GM21360 (cell line): ENCODE measurements around the gene NOTUM.

Experiments
- ATAC-seq: cut with Tn5 transposase; IDR thresholded peaks from one replicate; pipeline ENCODE4 v1.9.1; 2021; ENCODE audit warnings: mild to moderate bottlenecking, moderate library complexity; ENCODE audit not compliant: unreplicated experiment

The NOTUM gene

DNA sequence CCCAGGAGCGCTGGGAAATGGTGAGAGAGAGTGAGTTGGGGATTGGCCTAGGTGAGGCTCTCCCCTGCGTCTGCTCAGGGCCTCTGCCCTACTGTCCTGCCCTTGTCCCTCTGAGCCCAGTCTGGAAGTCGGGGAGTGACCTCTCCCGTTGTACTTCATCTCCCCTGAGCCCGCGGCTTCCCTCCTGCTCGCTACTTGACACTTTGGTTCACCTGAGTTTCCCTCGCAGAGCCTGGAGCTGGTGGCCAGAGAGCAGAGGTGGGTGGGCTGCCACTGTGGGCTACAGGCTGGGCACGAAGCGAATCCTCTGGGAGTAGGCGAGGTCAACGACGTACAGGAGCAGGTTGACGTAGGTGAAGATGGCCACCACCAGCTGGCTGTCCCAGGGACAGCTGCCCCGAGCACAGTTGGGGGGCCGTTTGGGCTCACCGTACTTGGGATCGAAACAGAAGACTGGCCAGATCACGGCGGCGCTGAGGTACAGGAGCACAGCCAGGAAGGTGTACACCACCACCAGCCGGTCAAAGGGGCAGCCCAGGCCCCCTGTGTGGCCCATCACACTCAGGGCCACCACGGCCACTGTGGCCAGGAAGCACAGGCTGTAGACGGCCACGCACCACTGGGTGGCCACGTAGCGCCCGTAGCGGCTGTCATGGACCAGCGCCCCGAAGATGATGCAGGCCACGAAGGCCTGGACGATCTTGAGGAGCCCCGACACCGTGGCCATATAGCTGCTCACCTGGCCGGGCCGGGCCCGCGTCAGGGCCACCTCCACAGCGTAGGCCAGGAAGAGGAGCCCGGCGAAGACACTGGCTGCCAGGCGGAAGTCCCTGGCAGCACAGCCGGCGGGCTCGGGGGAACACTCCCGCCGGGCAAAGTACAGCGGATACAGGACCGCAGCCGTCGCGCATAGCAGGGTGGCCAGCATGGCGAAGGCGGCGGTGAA lies 20.2 kb downstream of the NOTUM start:
- ATAC-seq = no peak

DNA sequence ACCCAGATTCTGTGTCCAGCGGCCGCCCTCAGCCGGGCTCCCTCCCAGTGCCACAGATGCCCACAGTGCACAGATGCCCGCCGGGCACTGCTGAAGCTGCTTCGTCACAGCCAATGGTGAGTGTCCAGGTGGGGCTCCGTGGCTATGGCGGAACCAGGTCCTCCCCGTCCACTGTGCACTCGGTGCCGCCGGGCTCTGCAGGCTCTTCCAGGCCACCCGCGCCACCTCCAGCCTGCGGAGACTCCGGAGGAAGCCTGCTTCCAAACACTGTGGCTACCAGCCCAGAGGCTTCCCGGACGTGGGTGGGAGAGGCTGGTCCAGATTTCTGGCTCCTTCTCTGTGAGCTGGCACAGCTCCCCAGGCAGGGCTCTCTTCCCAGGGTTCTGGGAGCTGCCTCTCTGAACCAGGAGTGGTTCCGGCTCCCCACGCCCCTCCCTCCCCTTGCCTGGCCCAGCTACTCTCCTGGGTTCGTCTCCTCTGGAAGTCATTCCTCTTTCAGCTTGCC lies 21.1 kb downstream of the NOTUM start:
- ATAC-seq = no peak

DNA sequence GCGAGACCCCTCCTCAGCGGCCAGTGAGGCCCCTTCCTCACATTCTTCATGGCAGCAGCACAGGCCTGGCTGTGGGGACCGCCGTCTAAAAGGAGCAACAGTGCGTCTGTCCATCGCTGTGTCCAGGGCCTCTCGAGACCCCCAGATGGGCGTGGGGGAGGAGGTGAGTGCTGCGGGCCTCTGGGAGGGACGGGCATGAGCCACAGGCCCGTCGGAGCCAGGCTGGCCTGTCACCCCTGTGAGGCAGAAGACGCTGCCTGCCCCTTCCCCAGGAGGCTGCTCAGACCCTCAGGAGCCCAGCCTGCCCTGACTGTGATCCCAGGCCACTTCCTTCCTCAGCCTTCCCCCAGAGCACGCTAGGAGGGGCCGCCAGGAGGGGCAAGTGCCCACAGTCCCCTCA lies 21.8 kb downstream of the NOTUM start:
- no peak for ATAC-seq

DNA sequence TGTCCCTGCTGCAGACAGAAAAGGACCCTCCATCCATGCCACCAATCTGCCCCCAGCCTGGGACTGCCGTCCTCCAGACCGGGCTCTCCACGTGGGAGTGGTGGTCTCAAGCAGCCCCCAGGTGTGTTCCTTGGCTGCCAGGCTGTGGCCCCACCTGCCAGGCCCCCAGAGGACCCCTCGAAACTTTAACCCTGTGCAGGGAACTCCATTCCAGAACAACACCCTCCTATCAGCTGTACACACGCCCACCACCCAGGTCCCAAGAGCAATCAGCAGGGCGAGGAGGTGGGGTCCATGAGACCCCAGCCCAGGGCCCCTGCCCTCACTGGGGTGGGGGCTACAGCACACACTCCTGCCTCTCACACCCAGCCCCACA lies 25.3 kb downstream of the NOTUM start:
- no peak for ATAC-seq

DNA sequence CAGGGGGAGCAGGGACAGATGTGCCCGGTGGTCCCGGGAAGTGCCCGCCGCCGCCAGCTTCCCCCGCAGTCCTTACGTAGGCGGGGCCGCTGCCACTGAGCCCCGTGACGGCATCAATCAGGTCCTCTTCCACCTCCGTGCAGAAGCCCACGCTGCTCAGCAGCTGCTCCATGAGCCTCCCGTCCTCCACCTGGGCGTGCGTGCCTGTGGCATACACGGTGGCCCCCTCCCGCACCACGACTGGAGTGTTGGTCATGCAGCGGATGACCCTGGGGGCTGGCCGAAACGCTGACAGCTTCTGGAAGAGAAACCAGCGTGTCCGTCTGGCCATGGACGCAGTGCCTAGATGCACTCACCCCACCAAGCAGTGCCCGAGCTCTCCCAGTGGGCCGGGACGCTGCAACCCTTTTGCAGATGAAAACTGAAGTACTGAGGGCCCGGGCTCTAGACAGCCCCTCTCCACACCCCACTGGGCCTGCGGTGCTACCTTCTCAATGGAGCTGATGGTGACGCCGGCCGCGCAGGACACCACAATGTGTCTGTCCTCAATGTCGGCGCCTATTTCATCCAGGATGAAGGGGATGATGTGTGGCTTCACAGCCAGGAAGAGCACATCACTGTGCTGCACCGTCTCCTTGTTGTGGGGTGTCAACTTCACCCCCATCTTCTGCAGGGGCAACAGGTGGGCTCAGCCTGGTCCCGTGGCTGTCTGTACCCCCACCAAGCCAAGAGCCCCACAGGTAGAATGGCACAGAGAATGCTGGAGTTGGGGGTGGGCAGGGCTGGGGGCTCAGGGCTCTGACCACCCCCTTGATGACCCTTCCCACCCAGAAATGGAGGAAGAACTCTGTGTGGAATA lies 25.9 kb downstream of the NOTUM start:
- ATAC-seq = no peak

DNA sequence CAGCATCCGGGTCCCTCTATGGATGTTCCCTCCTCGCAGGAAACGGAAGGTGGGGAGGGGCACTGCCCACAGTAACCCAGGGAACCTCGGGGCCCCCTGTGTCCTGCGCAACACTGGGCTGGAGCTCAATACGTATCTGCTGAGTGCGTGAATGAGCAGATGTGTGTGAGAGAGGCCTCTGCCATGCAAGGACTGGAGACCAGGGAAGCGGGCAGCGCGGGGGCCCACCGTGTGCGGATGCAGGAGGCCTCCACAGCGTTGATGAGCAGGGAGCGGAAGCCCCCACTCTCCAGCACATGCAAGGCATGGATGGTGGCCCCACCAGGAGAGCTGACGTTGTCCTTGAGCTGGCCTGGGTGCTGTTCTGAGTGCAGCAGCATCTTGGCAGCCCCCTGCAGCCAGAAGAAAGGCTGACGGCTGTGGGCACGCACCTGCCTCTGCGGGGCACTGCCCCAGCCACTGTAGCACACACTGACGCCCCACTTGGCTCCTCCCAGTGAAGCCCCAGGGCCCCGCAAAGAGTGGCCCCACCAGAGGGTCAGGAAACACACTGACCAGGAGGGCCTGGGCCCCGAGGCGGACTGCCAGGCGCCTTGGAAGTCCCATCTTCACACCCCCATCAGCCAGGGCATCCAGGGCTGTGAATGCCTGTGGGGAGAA lies 26.8 kb downstream of the NOTUM start:
- no peak for ATAC-seq

DNA sequence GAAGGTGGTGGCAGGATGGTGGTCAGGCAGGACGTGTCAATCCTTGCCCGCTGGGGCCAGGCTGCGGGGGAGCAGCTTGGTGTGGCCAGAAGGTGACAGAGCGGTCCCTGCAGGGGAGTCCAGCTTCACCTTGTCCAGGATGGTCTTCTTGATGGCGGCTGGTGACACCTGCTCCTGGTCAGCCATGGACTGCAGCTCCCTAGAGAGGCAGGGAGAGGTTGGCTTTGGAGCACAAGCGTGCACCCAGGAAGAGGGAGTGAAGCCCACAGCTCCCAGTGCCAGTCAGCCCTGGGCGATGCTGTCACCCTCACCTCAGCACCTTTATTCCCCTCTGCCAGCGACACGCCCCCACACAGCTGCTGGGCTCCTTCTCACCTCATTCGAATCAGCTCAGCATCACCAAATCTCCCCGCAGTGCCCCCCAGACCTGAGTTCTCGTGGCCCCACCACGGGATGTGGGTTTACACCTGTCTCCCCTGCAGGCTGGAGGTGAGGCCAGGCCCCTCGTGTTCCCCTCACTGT lies 27.7 kb downstream of the NOTUM start:
- ATAC-seq = no peak

DNA sequence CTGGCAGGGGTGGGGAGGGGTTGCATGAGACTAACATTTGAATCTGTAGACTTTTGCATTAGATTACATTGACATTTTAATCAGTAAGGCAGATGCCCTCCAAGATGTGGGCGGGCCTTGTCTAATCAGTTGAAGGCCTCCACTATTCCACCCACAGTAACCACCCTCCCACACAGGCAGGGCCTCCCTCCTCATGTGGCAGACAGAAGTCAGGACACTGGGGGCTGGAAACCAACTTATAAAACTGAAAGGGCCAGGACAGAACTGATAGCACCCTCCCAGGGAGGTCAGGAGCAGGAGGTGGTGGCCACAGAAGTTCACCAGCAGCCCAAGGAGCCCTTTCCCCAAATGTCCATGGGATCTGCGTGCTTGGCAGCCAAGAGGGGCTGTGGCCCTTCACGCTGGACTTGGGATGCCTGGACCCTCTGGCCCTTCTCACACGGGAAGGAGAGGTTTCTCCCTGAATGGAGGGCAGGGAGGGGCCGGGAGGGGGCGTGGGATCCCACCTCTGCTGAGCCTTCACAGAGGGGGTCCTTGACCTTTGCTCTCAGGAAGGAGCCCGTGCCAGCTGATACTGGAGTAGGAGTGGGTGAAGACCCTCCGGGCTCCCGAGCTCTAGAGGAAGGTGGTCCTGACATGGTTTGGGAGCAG lies 28.5 kb downstream of the NOTUM start:
- ATAC-seq = no peak

DNA sequence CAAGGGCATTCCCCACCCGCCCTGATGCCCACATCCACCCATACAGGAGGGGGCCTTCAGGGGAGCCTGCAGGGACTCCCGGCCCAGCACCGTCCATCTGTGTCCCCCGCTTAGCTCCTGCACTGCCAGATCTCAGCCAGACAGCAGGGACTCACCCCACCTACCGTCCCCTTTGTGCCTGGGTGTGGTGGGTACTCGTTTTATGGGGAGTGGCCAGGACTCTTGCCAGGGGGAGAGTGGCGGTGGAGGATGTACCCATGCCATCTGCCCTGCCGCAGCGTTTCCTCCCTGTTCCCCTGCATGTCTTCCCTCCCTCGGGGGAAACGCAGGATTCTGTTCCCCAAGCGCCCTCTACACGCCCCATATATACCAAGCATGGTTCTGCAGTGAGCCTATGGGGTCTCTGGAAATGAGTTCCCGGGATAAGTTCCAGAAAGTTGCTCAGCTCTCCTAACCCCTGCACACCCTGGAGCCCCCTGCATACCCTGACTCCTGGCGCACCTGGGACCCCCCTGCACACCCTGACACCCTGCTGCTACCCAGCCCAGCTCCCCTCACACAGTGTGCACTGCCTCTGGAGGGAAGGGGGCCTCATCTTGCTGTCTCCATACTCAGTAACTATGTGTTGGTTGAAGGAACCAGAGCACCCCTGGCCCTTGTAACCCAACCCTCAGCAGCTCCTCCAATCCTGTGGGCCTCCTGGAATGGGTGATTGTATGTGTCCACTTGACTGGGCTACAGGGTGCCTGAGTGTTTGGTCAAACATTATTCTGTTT lies 29.2 kb downstream of the NOTUM start:
- ATAC-seq = no peak

DNA sequence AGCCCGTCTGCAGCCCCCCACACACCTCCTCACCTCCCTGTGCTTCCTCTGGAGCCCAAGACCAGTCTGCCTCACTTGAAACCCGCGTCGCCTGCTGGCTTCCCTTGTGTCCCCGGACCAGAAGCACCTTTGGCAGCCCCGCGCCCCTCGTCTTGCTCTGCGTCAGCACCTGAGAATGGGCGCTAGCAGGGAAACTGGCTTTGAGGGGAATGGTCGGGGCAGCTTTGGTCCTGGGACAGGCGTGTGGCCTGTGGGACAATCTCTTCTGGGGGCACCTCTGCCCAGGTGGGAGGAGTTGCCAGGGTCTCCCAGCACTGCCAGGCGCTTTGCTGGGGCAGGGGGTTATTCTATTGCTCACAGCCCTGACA lies 29.8 kb downstream of the NOTUM start:
- ATAC-seq = no peak

DNA sequence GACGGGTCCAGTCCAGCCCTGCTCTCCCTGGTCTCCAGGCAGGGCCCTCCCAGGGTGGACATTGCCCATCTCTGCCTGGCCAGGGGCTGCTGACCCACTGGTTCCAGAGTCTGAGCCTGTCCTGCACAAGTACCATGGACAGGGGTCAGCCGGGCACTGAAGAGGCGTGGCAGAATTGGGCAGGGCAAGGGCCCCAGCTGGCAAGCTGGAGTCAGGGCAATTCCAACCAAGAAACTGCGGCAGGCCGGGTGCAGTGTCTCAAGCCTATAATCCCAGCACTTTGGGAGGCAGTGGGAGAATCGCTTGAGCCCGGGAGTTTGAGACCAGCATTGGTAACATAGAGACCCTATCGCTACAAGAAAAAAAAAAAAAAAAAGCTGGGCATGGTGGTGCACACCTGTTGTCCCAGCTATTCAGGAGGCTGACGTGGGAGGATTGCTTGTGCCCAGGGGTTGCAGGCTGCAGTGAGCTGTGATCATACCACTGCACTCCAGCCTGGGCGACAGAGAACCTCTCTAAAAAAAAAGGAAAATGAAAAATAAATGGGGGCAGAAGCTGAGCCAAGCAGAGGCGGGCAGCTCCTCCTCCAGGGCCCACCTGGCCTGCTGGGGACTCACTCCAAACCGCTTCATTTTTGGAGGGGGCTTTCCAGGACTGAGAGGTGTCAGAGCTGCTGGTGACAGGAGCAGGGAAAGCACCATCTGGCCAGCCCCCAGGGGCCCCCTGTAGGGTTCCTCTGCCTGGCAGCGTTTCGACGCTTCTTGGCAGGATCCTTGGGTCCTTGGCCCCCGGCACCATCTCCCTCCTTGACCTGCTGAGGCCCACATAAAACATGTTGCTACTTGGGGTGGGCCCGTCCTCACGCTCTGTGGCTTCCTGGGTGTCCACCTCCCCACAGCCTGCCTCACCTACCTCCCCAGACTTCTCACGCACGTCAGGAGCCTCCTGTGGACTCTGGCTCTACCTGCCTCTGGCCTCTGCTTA lies 30.6 kb downstream of the NOTUM start:
- ATAC-seq = no peak

DNA sequence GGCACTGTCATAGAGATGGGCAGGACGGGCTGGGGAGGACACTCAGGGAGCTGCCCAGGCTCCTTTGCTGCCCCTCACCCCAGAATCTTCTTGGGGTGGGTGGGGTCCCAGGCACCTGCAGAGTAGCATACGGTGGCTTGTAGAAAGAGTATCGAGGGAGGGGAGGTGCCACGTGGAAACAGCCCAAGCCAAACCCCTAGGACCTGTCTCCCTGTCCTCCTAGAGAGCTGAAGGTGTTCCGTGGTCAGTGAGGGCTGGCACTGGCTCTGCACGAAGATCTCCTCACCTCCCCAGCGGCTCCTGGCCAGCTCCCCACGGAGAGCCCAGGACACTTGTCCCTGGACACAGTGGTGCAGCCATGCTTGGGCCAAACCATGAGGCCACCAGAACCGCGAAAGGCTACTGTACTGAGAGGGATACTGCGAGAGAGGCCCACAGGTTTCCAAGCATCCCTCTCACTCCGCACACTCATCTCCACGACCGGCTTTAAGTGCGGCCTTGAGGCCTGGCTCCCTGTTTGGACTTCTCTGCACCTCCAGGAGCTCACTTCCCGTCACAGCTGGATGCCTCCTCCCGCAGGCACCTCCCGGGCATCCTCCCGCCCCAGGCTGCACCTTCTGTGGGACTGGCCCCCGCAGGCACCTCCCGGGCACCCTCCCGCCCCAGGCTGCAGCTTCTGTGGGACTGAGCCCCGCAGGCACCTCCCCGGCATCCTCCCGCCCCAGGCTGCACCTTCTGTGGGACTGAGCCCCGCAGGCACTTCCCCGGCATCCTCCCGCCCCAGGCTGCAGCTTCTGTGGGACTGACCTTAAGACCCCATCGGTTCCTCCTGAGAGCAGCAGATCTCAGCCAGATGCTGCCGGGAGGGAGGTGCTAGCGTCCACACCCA lies 31.5 kb downstream of the NOTUM start:
- no peak for ATAC-seq

DNA sequence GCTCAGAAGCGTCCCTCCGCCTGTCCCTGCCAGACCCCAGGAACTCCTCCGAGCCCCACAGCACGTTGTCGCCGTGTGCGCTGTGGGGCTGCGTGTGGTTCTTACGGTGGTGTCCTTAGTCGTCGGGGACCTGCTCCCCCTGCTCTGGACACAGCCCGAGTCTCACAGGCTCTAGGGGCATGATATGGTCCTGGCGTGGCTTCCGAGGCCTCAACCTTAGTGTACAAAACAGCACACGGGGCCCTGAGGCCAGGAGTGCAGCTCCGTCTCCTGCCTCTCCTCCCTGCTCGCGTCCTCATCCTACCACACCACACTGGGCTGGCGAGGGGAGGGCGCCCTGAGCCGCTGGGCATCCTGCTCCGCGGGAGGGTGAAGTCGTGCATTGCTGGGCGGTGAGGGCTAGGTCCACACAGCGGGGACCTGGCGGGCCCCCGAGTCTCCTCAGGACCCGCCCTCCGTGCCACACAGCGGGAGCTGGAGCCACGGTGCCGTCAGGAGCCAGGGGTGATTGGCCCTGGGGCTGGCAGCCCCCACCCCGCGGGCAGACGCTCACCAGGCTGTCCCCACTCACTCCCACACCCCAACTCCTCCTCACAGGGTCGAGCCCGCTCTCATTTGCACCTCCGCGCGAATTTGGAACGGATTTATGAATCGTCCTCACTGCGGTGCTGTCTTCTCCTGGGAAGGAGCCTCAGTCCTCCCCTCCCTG lies 32.3 kb downstream of the NOTUM start:
- no peak for ATAC-seq

DNA sequence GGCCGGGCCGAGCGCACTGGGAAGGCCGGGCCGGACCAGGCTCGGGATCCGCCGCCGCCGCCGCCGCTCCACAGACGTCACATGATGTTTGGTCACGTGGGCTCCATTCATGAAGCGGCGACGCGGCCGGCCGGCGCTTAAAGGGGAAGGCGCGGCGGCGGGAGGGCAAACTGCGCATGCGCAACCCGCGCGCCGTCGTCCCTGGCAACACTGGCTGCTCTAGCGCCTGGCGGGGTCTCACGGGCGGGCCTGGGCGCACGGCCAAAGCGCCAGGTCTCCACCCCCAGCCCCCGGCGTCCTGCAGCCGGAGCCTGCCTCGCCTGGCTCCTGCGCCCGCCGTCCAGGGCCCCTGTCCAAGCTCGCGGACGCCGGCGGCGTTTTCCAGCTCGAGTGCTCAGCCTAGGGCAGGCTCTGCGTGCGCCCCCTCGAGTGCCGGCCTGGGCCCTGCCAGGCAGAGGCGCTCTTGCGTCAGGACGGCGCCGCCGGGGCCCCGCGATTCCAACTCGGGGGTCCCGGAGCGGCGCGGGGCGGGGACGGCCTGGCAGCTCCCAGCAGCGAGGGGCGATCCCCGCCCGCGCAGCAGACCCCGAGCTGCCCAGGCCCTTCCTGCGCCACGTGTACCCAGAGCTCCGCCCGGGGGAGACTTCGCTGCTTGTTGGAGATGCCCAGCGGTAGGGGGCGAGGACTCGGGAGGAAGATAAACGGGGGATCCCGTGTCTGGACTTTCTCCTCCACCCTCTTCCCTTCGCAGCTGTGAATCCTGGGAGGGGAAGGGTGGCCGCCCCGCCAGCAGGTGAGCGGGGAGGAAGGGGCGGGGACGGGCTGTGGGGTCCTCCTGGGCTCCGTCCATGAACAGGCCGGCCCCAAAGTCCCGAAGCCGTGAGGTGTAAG lies 33.1 kb downstream of the NOTUM start, which contains the start of gene MAFG:
TSS of gene MAFG (minus strand) at position 83 of the 891 bp plus-strand sequence. CDS start 4,550 bp downstream, outside the sequence.
- ATAC-seq = peak; percentile 52

DNA sequence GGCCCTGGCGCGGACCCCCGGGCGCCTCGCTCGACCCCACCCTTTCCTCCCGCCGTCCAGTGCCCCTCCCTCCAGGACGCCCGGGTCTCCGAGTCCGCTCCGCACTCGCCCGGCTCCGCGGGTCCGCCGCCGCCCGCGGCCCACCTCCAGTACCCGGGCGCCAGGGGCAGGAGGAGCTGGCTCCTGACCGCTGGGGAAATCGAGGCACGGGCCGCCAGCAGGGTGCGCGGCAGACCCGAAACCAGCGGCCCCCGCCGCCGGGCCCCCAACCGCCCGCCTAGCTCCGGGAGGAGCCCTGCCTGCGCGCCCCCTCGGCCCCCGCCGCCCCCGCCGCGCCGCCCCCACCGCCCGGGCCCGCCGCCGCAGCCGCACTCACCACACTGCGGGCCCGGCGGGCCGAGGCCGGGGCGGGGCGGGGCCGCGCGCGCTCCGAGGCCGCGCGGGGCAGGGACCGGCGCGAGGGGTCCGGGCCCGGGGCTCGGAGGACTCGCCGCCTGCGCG lies 33.8 kb downstream of the NOTUM start:
- peak; percentile 3 for ATAC-seq
